GM18520 (cell line): ENCODE results near the gene GAMT.
"Not testable (repeated sequence)": the region's sequence is repeated elsewhere in the genome, so short reads cannot be mapped to it uniquely, and the experiment has no call there.

Experiments used
- ATAC-seq: cut with Tn5 transposase; IDR thresholded peaks from one replicate; pipeline ENCODE4 v1.9.1; 2021; ENCODE audit not compliant: unreplicated experiment

The GAMT gene

DNA sequence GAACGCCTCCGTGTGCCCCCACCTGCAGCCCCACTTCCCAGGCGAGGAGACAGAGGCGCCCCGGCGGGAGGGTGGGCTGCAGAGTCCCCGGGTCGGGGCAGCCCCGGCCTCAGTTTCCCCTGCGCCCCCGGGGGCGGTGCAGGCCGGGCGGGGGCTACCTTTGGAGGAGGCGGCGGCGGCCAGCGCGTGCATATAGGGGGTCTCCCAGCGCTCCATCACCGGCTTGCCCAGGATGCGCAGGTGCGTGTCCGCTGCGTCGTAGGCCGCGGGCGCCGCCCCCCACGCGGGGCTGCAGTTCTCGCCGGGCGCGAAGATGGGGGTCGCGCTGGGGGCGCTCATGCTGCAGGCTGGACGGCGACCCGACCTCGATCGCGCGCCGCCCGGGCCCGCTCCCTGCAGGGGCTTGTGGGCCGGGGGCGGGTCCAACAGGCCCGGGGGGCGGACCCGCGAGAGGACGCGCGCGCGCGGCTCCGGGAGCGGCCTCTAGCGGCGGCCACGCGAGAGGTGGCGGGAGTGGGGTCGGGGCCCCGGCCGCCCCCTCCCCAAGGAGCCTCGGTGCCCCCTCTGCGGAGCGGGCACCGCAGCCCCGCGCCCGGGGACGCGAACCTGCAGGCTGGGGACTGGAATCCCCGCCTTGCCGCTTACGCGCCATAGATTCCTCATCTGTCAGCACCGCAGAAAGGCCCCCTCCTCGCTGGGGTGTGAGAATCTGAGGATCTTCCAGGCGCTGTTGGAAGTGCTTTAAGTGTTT is at the start of gene GAMT:
GAMT (minus strand) TSS at position 405 of the 751 bp plus-strand sequence; CDS start at position 339, 66 bp downstream.
- ATAC-seq: no peak

DNA sequence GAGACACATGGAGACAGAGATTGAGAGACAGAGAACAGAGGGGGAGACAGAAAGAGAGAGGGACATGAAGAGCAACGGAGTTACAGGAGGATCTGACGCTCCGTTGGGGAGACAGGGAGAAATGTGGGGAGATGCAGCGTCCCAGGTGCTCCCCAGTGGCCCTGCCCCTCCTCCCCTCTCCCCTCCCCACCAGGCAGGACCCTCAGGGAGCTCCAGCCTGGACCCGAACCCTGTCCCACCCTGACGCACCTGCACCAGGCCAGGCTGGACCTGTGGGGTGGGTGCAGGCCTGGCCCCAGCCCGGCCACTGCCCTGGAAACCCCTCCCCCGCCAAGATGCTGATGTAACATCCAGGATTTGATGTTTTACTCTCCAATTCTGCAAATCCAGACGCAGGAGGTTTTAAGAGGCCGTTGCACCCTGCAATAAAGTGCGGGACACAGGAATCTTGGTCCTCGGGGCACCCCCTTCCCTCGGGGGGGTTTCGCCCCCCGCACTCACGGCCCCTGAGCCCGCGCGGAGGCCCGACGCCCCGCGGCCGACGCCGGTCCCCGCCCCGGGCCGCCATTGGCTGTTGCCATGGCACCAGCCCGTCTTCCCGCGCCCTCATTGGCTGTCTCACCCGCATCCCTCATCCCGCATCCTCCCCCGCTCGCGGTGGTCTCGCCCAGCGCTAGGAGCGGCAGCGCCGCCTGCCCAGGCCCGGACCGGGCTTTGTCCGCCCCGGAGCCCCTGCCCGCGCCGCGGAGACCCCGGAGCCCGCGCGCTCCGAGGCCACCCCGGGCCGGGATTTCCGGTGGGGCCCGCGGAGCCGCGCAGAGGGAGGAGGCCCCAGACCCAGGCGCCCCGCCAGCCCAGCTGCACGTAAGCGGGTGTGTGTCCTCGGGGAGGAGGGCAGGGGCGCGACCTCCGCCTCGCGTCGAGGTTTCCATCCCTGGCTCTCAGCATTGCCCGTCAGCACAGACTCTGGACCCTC is 48.4 kb upstream of the GAMT start, which contains the start of gene APC2:
APC2 (plus strand) TSS at position 655 of the 976 bp plus-strand sequence. CDS start 2,881 bp downstream, outside the sequence.
- no peak for ATAC-seq

- no peak for ATAC-seq
Measured at GRCh38 chr19:1447944-1448343, 46.6 kb upstream of the GAMT start.

DNA sequence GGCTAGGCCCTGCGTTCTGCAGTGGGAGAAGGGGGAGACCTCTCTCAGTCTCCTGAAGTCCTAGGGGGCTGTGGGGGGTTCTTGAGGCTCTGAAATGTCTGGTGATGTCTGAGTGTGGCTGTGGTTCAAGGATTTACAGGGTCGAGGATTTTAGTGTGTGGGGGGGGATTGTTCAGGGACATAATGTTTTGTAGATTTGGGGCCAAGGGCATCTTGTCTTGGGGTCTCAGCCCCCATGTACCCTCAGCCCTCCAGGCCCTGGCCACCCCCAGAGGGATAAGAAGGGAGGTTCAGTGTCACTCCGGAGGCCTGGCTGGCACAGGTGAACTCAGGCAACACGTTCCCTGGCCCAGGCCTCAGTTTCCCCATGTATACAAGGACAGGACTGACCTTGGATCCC is 46.2 kb upstream of the GAMT start:
- ATAC-seq: no peak

DNA sequence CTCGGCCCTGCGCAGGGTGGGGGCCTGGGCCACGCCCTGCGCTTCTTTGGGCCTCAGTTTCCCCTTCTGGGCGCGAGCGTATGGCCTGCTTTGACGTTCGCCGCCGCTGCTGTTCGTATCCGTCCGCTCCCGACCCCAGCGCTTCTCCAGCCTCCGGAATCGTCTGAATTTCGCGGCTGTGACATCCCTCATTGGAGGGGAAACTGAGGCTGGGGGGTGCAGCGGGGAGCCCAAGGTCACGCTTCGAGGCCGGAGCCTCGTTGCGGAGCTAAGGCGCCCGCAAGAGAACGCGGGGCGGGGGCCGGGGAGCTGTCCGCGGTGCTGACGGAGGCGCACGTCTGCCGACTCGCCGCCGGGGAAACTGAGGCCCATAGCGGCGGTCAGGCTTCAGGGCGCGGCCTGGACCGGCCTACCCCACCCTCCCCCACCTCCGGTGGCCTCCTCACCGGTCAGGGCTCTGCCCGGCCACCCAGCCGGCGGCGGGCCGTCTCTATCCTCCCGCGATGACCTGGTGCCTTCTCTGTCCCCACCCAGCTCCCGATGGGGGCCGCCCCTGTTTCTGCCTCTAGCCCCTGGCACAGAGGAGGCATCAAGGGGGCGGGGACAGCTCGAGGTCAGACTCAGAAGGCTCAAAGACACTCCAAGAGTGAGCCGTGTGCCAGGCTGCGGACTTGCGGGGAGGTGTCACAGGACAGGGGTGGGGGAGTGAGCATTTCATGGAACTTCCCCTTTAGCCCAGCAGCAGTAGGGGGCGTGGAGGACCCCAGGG is 45.6 kb upstream of the GAMT start:
- no peak for ATAC-seq

- ATAC-seq: no peak
Measured at GRCh38 chr19:1445932-1446712, 44.8 kb upstream of the GAMT start.

DNA sequence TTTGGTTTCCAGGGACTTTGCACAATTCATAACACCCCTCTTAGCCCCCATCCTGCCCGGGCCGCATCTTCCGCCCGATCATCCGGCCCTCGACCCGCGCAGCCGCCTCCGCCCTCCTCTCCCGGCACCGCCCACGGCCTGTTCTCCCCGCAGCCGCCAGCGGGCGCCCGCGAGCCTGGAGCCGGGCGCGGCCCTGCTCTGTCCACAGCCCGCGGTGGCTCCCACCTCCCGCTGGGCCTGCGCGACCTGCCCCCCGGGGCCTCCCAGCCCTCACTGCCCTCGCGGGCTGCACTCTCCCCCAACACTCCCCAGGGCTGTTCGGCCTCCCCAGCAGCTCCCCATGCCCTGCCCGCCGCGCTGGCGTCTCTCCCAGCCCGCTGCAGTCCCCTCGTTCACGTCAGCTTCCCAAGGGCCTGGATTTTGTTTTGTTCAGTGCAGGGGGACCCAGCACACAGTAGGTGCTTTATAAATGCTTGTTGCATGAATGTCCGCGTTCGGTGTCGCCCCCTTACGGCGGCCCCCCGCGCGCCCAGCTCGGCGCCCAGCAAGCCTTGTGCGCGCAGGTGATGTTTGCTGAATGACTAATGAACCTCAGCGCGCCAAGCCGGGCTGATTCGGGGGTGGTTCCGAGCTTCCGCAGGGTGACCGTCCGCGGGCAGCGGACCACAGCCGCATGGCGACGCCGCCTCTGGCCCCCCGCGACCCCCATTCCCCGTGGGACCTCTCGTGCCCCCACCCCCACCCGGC is 44.0 kb upstream of the GAMT start:
- peak; percentile 52 for ATAC-seq

DNA sequence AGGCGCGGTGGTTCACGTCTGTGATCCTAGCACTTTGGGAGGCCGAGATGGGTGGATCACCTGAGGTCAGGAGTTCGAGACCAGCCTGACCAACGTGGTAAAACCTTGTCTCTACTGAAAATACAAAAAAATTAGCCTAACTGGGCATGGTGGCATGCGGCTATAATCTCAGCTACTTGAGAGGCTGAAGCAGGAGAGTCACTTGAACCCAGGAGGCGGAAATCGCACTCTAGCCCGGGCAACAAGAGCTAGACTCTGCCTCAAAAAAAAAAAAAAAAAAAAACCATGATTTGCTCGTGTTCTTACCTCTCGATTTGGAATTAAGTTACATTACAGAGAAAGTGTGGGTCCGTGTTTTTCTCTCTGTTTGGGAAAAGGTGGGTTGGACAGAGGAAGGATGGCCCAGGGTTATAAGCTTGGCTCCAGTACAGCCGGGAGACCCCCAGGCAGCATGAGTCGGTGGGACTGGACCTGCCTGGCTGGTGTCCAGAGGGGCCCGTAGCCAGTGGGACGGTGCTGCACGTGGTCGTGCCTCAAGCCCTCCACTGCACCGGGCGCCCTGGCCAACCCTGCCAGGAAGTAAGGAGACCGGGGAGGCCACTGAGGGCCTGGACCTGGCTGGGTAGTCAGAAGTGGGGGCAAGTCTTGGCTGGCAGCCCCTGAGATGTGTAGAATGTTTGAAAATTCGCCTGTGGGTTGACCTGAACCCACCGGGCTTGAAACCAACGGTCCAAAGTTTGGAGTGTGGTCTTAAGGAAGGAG is 40.5 kb upstream of the GAMT start:
- ATAC-seq: no peak

DNA sequence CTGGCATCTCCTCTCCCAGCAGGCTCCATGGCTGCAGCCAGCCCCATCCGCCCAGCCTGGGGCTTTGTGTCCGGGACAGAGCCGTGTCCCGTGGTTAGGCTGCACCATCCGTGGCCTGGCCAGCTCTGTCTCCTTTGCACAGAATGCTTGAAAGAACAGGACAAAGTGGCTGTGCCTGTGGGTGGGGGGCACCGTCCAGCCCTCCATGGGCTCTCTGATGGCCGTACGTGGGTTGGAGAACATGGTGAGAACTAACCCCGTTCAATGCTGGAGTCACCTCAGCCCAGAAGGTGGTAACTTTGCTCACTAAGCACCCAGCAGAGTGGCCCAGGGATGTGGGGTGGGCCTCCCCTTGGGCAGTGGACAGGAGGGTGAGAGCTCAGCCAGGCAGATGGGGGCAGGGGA is 39.7 kb upstream of the GAMT start:
- ATAC-seq: no peak

DNA sequence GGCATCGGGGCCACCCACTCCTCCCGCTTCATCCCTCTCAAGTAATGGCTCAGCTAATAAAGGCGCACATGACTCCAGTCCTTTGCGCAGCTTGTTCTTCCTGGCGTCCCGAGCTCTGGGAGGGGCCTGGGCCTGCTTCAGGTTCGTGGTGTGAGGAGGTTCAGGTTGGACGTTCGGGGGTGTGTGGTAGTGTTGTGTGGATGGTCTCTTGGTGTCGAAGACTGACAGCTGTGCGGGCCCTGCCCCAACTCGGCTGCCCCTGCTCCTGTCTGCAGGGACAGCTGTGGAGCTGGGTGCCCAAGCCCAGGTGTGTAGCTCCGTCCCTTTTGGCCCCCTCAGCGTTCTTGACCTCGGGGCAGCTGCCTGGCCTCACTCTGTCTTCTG is 39.1 kb upstream of the GAMT start:
- no peak for ATAC-seq

DNA sequence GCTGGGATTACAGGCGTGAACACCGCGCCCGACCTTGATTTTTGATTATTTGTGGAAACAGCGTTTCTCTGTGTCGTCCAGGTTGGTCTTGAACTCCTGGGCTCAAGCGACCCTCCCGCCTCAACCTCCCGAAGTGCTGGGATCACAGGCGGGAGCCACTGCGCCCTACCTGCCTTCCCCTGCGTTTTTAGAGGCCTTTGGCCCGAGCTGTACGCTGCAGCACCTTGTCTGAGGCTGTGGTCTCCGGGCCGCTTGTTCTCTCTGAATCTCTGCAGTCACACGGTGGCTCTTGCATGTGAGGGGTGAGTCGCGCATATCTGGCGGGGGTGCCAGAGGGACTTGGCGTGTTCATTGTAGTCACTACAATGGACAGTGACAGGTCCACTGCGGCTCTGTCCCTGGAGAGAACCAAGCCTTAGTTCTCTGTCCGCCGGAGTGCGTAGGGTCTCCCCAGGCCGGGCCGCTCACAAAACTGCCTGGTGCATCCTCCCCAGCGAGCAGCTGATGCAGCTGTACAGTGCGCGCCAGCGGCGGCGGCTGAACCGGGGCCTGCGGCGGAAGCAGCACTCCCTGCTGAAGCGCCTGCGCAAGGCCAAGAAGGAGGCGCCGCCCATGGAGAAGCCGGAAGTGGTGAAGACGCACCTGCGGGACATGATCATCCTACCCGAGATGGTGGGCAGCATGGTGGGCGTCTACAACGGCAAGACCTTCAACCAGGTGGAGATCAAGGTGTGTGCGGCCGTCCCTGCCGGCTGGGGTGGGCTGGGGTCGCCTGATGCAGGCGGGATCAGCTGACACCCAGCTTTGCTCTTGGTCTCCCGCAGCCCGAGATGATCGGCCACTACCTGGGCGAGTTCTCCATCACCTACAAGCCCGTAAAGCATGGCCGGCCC is 38.4 kb upstream of the GAMT start:
- not testable (repeated sequence) for ATAC-seq

DNA sequence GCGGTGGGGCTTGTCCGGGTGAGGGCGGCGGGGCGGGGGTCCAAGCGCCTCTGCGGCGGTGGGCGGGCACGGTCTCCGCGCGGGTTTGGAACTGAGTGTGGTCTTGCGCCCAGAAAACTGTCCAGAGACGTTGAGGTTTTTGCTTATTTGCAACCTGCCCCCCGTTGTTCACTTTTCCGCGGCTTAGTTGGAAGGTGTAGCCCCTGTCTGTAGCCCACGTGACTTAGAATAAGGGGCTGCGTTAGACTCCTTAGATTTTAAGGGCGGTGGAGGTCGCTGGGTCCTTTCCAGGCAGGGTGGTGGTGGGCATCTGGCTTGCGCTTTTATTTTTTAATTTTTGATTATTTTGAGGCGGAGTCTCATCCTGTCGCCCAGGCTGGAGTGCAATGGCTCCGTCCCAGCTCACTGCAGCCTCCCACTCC is 37.6 kb upstream of the GAMT start:
- no peak for ATAC-seq

- peak; percentile 76 for ATAC-seq
Measured at GRCh38 chr19:1438035-1438932, 36.9 kb upstream of the GAMT start, which contains the start of gene RPS15. Gene RPS15 (plus strand): TSS chr19:1438396. CDS start chr19:1438426, 30 bp downstream.

DNA sequence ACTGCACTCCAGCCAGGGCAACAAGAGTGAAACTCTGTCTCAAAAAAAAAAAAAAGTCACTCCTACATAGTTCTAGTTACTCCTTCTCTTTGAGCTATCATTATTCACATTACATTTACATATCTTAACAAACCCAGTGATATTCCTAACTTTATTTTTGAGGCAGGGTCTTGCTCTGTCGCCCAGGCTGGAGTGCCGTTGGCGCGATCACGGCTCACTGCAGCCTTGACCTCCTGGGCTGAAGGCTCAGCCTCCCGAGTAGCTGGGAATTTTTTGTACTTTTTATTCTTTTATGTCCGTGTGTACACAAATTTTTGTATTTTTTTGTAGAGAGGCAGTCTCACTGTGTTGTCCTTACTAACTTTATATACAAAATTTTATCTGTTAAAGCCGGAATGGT is 36.3 kb upstream of the GAMT start:
- ATAC-seq: no peak

DNA sequence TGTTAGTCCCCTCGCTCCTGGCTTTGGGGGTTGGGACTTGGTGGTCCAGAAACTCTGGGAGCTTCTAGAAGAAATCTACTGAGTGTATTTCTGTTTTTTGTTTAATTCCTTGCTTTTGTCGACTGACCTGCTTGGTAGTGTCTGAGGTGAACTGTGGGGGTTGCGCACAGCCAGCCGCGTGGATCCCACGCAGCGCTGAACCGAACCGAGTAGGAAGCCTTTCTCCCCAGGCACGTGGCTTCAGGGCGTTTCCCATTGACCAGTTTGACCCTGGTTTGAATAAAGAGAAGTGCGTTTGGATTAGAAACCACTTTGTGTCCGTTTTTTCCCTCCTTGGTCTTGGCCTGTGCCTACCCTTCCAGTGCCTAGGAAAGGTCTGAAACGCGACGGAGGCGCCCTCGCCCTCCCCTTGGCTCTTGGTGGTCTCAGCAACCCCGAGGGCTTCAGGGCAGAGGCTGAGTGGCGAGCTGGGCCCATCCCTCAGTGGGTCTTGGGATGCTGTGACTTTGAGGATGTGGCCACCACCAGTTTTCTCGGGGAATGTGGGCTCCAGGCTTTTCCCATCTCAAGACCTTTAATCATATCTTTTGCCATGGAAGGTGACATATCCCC is 34.1 kb upstream of the GAMT start:
- ATAC-seq: no peak

DNA sequence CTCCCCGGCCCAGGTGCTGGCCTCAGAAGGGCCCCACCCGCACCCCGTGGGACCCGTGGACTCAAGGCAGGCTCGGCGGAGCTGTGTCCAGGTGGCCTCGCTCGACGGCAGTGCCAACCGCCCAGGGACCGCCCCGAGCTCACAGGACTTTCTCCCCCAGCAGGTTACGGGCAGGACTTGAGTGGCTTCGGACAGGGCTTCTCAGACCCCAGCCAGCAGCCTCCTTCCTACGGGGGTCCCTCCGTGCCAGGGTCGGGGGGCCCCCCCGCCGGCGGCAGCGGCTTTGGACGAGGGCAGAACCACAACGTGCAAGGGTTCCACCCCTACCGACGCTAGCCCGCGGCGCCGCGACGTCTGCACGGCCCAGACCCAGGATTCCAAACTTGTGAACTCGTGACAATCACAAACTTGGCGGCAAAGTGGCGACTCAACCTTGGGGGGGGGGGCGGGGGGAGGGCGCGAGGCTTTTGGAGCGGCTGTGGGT is 33.3 kb upstream of the GAMT start:
- ATAC-seq: no peak
